HG03103 (cell line): ENCODE measurements around the gene TTC9.
"Not testable (repeated sequence)": the region's sequence is repeated elsewhere in the genome, so short reads cannot be mapped to it uniquely, and the experiment has no call there.

Source experiments
- ATAC-seq: cut with Tn5 transposase; IDR thresholded peaks from one replicate; pipeline ENCODE4 v1.9.1; 2021; ENCODE audit warnings: low read depth; ENCODE audit not compliant: unreplicated experiment

The TTC9 gene

GRCh38 chr14:70671652-70672644 is 30.2 kb downstream of the TTC9 start:
- no peak for ATAC-seq

DNA sequence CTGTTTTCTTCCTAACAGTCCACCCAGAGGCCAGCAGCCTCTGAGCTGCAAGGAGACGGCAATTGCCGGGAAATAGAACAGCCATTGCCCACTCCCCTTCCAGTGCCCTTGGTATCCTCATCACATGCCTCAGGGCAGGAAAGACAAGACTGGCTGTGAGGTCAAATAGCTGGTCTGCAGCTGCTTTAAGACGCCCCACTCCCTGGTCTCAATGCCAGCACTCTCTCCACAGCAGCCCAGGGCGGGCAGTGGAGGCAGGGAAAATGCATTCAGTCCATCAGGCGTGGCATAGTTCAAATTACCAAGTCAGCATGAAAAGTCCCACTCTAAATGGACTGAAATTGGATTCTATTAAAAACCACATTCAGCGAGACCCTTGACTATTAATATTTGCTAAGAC is 35.6 kb downstream of the TTC9 start:
- no peak for ATAC-seq

DNA sequence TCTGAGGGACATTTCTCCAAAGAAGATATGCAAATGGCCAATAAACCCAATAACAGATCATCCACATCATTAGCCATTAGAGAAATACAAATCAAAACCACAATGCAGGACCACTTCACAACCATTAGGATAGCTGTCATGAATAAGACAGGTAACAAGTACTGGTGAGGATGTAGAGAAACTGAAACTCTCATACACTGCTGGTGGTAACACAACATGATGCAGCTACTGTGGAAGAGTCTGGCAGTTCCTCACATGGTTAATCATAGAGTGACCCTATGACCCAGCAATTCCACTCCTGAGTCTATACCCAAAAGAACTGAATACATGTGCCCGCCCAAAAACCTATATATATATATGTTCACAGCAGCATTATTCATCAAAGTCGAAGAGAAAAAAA is 39.0 kb downstream of the TTC9 start:
- ATAC-seq: no peak

DNA sequence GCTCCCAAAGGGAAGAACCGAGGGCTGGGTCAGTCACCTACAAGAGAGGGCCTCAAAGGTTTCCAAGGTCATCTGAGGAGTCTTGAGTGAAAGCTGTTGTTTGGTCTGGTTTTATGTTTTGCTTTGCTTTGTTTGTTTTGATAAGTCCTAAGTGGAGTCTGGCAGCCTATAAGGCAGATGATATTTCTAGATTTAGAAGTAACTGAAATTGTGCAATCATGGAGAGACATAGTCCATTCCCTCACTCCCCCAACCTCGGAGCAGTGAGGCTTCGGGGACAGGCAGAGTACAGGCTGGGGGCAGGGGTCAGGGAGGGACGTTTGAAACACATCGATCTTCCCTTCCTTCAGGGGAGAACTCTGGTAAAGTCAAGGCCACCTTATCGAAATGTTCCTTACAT is 42.3 kb downstream of the TTC9 start:
- no peak for ATAC-seq

DNA sequence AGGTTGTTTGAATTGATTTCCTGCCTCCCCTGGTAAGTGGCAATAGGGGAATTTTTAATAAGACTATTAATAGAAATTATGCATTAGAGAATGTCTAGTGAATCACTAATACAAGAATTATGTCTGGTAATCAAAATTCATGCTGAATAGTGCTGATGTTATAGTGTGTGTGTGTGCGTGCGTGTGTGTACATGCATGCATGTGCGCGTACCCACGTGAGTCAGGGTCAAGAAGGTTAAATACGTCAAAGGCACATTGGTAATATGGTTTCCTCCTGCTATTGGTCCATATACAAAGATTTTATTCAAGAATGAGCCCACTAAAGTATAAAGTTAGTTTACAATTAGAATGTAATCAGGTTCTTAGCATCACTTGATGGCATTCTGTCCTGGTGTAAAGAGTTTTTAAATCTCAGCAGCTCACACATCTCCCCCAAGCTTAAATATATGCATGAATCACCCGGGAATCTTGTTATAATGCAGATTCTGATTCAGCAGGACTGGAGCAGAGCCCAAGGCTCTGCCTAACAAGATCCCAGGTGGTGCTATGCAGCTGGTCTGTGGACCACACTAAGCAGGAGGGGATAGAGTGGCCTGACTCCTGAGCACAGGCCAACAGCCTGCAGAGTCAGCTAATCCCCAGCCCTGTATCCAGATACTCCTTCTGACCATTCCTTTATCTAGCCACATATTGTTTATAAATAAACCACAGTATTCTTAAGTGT is 43.9 kb downstream of the TTC9 start:
- ATAC-seq: no peak

- ATAC-seq: no peak
Measured at GRCh38 chr14:70692210-70692609, 50.5 kb downstream of the TTC9 start.

GRCh38 chr14:70696026-70696425 is 54.3 kb downstream of the TTC9 start:
- no peak for ATAC-seq

DNA sequence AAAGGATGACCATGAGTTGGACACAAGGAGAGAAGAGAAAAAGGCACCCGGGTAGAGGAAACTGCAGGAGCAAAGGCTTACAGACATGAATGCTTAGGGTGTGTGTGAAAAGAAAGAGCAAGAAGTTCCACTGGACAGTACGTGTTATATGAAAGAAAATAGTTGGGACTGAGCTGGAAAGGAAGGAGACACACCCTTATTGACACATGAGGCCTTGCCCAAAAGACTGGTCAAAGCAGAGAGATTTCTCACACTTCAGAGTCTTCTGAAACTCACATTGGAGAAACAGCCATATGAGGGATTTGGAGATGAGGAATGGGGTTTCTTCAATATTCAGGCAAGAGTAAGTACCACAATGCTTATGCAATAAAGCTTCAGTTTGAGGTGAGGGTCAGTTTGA is 56.0 kb downstream of the TTC9 start:
- no peak for ATAC-seq

GRCh38 chr14:70698288-70698687 is 56.6 kb downstream of the TTC9 start:
- ATAC-seq: no peak

- ATAC-seq: no peak
Measured at GRCh38 chr14:70699646-70700045, 57.9 kb downstream of the TTC9 start.

DNA sequence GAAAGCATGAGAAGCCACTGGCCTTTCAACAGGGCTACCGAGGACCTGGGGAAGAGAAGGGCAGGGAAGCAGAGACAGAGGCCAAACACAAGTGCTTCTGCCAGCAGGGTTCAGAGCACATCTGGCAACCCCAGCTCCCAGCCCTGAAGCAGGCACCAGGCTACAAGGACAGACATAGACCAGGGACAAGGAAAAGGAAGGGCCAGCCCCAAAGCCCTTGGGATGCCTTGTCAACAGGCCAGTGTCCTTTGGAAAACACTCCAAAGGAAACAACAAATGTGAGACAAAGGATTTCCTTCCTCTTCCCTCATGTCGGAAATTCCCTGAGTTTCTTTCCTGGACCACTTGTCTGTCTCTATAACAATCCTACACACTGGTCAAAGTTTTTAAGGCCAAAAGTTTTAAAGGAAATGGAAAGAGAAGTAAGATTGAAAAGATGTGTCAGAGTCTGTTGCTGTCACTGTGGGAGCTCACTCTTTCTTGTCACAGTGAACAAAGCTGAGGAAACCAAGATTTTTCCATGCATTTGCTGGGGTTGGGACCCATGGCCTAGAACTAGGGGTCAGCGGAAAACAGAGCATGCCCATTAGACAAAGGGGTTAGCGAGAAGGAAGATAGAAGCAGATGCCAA is 59.4 kb downstream of the TTC9 start:
- ATAC-seq: no peak

- no peak for ATAC-seq
Measured at GRCh38 chr14:70701610-70702009, 59.9 kb downstream of the TTC9 start.

DNA sequence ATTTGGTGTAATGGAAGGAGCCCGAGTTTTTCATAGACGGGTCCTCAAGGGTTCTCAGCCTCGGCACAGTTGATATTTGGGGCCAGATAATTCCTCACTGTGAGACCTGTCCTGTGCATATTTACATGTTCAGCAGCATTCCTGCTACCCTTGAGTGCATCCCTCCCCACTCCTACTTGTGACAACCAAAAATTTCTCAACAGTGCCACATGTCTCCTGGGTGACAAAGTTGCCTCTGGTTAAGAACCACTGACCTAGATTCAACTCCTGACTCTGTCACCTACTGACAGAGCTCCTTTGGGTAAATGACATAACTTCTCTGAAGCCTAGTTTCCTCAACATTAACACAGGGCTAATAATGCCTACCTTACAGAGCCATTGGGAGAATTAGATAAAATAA is 60.4 kb downstream of the TTC9 start:
- ATAC-seq: no peak

GRCh38 chr14:70703621-70704168 is 62.0 kb downstream of the TTC9 start:
- not testable (repeated sequence) for ATAC-seq

GRCh38 chr14:70704960-70705359 is 63.2 kb downstream of the TTC9 start:
- no peak for ATAC-seq

GRCh38 chr14:70706177-70706576 is 64.5 kb downstream of the TTC9 start:
- ATAC-seq: no peak

GRCh38 chr14:70707138-70708038 is 65.7 kb downstream of the TTC9 start:
- ATAC-seq: peak; percentile 63

DNA sequence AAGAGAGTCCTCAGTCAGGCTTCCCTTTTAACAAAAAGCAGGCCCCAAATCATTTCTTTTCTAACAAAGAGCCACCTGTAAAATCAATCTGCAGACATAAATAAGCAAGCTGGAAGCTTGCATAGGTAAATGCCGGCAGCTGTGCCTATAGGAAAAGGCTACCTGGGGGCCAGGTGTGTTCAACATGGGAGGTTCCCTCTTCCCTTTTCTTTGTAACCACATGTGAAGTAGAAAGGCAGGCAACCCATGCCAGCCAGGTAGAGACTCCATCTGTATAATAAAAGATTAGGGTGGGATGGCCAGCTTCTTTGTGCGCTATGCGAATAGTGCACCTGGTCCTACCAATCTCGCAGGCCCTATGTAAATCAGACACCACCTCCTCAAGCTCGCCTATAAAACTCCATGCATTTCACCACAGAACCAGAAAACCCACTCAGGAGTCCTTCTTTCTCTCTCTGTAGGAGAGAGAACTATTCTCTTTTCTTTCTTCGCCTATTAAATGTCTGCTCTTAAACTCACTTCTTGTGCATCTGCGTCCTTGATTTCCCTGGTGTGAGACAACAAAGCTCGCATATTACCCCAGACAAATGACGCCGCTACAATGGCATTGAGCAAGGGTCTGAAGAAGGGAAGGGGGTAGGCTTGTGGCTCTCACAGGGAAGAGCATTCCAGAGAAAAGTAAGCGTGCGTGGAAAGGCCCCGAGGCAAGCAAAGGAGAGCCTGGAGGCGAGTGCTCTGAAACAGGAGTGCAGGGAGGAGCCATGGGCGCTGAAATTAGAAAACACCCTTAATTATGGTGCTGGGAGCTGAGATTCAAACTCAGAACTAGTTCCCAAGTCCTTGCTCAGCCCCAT is 67.2 kb downstream of the TTC9 start:
- no peak for ATAC-seq
